ENCODE results near the gene GNAS-AS1.

The GNAS-AS1 gene

DNA sequence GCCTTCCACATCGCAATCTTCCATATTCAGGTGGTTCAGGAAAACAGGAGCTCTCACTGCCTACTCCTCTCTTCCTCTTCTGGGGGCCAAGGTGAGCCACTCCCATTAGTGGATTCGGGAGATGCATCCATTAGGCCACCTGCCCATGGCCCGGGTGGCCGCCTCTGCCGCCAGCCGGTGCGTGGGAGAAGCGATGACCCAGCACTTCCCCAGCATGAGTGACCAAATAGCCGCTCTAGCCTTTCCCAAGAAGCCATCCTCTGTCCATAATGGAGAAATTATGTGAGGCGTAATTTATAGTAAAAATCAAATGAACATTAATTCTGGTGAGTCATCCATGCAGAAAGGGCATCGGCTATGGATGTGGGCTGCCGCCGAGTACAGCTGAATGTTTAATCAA lies 39.4 kb downstream of the GNAS-AS1 start:
- no peak for DNase-seq (ENCODE audit: low read depth in 1 of 2, low spot score in 1 of 2)

DNA sequence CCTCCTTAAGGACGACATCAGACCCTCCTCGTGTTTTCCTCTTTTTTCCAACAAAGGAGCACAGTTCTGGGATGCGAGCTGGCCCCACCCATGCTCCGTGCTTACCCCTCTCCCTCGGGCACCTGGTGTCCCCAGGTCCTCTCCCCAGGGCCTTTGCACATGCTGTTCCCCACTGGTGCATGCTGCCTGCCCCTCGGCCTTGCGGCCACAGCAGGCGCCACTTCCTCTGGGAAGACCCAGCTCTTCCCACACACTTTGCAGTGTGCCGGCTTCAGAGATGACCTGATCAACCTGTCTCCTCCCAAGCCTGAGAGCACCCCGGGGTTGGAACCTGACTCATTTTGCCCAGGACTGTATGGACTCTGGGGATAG lies 39.8 kb downstream of the GNAS-AS1 start:
- no peak for DNase-seq (ENCODE audit: low read depth in 1 of 2, low spot score in 1 of 2)

DNA sequence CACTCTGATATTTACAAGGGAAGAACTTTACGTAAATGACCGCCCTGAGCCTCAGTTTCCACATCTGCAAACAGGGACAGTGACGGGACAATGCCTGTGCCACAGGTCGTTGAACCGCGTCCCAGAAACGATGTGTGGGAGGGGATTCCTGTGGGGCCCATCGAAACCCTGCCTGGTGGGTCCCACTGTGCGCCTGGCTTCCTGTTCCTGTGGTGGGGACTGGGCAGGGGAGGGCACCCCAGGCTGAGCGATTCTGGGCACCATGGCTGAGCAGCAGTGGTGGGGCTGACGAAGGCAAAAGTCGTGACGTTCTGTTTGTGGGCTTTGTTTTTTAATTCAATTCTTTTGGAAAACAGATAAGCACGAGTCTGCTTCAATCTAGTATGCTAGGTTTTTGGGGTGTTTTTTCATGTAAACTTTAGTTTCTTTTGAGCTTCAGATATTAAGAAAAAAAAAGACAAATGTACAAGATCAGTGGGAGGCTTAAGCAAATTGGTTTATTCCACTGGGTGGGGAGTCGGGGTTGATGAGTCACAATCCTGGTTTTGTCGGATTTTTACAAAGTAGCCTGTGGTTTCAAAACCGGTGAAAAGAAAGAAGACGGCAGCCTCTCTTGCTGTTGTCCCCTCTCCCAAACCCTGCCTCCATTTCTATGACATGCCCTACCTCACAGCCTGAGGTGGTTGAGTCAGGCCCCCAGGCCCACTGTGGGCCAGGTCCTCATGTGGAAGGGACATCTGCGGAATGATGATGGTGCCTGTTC lies 40.4 kb downstream of the GNAS-AS1 start:
- DNase-seq (ENCODE audit: low read depth in 1 of 2, low spot score in 1 of 2), result no peak

DNA sequence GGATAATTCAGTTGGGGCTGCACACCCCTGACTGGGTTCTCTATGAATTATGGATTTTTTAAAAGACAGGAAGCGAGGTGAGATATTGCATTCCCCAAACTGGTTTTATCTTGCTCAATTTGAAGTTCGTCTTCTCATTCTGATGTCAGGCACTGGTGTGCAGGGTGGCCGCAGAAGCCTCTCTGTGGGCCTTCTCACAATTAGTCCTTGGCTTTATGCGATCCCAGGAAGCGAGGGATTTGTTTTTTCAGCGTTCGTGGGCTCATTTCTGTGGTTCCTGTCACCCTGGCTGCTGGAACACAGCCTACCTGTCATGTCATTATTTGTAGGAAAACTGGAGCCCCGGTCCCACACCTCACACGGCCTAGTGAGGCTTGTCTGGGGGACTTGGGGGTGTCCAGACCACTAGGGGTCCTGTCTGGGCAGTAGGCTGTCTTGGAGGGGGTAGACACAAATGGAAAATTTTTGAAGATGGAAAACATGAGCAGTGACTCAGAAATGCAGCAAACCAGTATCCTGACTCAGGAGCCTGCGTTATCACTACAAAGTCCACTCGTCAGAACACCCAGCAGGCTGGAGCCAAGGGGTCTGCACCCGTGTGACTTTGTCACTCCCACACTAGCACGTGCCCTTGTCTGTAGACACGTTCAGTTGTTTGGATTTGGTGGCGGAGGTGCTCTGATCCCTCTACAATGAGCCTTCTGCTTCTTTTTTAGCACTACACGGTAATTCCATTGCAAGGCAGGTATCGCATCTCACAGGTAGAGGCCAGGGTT lies 42.2 kb downstream of the GNAS-AS1 start:
- DNase-seq (ENCODE audit: low read depth in 1 of 2, low spot score in 1 of 2), result no peak

DNA sequence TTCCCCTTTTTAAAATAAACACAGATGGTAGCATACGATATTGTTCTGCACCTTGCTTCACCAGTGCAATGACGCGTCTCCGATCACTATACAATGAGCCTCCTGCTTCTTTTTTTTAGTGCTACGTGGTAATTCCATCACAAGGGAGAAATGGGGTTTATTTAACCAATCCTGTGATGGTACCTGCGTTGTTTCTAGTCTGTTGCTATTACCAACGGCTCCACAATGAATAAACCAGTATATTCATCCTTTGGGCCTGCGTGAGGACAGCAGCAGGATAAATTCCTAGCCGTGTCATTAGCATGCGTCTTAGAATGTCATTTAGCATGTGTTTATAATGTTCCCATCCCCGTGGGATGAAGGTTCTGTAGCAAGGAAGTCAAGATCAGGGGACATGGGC lies 42.9 kb downstream of the GNAS-AS1 start:
- DNase-seq (ENCODE audit: low read depth in 1 of 2, low spot score in 1 of 2), result no peak

DNA sequence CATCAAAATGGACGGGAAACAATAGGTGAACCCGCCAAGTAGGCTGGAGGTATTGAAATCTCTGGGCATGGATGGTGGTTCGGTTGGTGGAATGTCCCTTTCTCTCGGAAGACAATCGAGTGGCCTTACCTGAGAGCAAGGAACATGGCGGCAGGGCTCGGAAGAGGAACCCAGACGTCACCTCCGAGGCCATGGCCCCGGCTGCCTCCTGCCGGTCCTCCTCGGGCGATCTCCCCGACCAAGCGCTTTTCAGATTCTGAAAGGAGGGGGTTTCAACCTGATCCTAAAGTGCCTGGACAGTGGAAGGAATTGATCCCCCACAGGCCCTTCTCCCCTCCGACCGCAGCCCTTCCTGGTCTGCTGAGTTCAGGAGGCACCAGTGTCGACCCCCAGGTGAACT lies 47.2 kb downstream of the GNAS-AS1 start:
- DNase-seq (ENCODE audit: low read depth in 1 of 2, low spot score in 1 of 2), result no peak

DNA sequence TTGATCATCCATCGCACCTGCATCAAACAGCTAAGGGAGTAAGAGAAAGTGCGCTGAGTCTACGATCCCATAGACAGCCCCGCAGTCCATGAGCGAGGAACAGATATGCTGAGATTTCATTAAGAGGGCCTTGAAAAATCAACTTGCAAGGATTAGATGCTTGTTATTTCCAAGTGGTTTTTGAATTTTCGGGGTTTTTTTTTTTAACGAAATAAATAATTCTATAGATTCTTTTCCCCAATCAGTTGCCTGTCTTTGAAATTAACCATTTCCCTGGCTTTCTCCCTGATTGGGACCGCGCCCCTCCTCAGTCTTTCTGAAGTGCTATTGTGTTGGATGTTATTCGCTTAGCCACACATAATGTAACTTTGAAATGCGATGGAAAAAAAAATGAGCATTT lies 48.6 kb downstream of the GNAS-AS1 start:
- DNase-seq (ENCODE audit: low read depth in 1 of 2, low spot score in 1 of 2), result no peak

DNA sequence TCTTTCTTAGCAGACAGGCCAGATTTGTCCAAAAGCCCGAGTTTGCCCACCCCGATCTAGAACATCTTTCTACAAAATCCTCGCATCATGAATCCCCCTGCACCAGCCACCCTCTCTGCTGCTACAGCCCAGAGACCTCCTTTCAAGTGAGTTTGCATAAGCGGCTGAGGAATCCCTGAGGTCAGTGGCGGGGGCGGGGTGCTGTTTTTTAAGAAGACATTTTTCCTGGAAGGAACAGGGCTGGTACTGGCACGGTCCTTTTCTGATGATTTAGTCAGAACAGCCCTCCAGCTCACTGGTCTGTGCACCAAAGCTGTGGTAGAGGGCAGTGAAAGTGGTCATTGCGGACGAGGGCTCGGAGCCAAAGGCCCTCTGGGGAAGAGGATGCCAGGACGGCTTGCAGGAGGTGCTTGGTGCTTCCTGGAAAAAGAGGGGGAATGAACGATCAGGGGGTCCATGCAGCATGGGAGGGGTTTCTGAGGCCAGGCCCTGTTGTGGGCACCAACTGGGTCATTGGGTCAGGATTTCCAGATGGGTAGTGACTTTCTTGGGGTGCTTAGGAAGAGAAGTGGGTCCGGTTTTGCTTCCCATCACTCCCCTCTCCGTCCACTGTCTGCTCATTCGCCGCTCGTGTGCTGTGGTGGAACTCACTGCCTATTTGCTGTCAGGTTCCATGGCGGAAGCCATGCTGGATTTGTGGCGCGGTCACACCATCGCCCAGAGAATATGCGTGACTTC lies 50.4 kb downstream of the GNAS-AS1 start:
- DNase-seq (ENCODE audit: low read depth in 1 of 2, low spot score in 1 of 2), result no peak

DNA sequence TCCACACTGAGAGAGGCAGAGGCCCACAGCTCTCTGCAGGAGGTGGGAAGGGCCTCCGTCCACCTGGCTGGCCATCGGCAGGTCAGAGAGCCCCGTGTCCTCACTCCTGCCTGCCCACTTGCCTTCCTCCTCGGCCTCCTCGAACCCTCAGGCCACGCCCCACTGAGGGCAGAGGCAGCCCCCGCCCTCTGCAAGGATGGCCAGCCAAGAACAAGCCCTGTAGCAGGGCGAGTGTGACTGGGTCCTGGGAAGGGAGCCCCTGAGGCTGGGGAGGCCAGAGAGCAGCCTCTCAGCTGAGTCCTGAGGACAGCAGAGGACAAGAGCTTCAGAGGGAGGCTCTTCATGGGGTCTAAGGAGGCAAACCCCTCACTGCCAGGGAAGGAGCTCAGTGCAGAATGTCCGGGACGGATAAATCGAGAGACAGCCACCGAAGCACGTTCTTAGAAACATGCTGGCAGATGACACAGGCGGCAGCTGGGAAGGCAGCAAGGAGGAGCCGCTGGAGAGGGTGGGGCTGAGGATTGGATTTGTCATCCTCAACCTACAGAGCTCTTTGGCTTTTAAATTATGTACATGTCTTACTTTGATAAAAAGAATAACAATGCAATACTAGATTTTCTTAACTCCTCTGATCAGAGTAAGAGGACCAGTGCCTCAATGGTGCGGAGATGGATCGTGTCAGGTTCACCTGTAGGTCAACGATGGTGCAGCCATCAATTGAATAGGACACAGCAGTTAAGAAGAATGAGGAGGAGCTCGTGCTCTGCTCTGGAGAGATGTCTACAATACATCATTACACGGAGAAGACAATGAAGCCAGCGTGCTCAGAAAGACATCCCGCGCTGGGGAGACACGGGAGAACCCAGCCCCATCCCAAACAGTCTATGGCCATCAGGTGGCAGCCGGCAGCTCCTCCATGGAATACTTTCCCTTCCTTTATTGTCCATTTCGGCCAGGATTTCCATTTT lies 53.0 kb downstream of the GNAS-AS1 start:
- DNase-seq (ENCODE audit: low read depth in 1 of 2, low spot score in 1 of 2), result no peak

DNA sequence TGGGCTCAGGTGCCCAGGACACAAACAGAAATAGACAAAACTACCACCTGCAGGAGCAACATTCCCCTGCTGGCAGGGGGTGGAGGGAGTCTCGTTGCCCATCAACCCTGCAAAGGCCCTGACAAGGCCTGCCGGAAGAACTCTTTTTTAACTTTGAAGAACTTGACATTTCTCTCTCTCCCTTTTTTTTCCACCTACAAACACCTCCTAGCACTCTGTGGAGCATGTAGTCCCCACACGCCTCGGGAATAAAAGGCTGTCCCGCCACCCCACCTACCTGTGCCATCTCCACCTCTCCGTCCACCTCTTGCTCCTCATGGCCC lies 54.8 kb downstream of the GNAS-AS1 start:
- DNase-seq (ENCODE audit: low read depth in 1 of 2, low spot score in 1 of 2), result no peak

DNA sequence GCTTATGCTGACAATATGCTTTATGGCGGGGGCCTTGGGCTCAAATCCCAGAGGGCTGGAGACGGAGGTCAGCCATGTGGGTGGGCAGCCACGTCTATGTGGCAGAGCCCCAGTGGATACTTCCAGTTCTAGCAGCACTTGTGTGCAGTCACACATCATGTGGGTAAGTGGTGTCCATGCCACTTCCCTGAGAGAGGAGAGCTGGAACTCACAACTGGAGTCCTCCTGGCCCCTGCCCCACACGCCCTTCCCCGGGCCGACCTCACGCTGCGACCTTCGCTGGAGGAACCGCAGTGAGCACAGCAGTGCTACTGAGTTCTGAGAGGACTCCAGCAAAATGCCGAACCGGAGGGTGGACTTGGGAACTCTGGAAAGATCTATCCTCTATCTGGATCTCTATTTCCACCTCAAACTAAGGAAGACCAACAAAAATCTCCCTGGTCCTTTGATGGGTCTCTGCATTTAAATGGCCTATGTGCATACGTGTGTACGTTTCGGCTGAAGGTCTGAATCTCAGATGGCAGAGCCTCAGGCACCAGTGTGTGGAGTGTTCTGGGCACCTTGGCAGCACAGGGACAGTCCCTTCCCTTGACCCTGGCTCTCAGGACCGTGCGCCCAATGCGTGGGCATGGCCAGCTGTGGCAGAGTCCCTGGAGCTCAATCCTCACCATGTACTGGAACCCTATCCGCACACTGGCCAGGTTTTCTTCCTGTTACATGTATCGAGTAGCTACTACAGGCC lies 55.4 kb downstream of the GNAS-AS1 start:
- no peak for DNase-seq (ENCODE audit: low read depth in 1 of 2, low spot score in 1 of 2)

DNA sequence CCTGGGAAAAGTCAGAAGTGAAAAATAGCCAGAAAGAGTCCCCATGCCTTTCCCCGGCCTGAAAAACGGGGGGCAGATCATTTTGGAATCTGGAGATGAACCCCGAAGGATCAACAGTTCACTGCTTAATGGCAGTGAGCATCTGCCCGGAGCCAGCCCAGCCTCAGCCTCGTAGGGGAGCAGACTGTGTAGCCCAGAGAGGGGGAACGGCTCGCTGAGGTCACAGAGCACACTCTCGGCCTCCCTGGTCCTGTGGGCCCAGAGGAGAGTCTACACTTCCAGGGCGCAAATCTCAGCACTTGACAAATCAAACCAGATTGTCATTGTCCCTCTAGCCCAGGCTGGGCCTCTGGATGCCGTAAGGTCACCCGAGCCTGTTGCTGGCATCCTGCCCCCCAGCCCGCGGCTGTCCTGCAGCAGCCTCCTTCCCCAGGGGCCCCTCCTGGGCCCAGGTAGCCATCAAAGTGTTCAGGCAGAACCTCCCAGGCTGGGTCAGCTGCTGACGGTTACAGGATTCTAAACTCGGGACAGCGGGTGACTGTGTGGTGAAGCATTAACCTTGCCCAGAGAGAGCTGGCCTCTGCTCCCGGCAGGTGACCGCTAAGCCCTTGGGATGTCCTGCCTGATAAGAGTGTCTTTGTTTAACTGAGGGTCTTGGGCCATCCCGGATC lies 56.1 kb downstream of the GNAS-AS1 start:
- DNase-seq (ENCODE audit: low read depth in 1 of 2, low spot score in 1 of 2), result no peak

DNA sequence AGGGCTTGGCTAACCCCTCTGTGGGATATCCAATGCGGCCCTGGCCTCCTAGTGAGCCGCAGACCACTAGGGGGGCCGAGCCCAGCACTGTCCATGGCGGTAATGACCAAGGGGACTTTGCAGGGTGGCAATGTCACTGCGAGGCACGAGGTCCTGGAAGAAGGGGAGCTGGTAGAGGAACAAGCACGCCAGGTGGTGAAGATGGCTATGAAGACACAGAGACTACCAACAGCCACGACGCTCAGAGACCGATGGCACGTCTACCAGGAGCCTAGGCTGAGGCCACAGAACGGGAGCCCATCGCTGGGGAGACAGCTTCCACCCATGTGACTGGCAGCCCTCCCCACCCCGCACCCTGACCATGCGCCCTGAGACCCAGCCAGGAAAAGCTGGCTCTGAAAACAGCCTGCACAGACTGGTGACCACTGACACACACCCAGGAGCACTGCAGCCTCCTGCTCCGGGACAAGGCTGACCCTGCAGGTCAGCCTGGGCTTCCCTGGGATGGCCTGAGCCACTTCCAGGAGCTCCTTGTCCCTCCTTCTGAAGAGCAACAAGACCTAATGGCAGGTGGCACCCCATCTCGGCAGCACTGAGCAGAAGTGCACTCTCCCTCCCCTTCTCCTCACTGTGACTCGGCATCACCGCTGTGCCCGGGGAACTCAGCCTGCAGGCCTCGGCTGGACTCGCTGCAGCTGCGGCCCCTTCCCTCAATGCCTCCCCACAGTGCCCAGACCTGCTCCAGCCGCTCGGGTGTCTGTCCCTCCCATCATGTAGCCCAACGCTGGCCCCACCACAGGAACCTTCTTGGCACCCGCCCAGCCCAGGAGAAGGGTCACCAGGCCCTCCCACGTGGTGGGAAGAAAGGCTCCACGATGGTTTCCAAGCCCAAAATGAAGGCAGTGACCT lies 56.9 kb downstream of the GNAS-AS1 start:
- no peak for DNase-seq (ENCODE audit: low read depth in 1 of 2, low spot score in 1 of 2)

DNA sequence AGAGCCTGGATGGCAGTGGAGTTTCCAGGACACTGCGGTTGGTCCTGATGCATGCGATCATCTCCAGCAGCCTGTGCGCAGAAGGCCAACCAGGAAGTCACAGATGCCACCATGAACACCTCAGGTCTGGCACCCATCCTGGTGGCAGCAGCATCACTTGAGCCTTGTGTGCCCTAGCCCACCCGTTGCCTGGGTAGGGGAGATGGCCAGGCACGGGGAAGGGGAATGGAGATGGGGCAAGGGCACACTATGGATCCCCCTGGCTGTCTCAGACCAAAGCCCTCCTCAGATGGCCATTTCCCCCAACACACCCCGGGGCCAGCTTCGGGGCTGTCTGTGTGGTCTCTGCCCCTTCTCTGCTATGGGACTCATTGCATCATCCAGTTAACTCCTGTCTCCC lies 58.3 kb downstream of the GNAS-AS1 start:
- DNase-seq (ENCODE audit: low read depth in 1 of 2, low spot score in 1 of 2), result no peak

DNA sequence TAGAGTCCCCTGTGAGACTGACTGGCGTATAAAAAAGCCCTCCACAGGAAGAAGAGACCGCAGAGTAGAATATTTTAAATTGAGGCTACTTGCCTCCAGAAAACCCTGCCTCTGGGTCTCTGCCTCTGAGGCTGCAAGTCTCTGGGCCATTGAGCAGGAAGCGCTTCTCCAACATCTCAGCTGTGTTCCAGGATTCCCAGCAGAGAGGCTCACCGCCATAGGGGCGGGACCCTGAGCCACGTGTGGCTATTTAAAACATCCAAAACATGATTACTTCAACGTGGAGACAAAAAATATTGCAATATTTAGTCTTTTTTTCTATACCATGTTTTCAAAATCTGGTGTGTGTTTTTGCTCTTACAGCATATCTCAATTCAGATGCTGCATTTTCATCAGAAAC lies 59.4 kb downstream of the GNAS-AS1 start:
- DNase-seq (ENCODE audit: low read depth in 1 of 2, low spot score in 1 of 2), result no peak

DNA sequence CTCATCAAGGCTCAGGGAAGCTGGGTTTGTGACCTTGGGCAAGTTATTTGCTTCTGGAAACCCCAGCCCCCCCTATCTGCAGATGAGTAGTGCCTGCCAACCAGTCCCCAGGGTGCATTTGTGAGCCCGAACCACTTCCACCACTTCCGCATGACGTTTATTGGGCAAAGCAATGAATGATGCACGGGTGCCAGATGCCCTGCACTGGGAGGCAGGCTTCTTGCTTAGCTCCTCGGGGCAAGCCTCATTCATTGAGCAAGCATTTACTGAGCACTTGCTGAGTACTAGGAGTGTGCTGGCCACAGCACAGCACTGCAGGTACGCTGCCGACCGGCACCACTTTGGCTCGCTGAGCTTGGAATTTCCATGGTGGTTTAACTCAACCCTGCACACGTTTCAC lies 60.2 kb downstream of the GNAS-AS1 start:
- DNase-seq (ENCODE audit: low read depth in 1 of 2, low spot score in 1 of 2), result no peak

DNA sequence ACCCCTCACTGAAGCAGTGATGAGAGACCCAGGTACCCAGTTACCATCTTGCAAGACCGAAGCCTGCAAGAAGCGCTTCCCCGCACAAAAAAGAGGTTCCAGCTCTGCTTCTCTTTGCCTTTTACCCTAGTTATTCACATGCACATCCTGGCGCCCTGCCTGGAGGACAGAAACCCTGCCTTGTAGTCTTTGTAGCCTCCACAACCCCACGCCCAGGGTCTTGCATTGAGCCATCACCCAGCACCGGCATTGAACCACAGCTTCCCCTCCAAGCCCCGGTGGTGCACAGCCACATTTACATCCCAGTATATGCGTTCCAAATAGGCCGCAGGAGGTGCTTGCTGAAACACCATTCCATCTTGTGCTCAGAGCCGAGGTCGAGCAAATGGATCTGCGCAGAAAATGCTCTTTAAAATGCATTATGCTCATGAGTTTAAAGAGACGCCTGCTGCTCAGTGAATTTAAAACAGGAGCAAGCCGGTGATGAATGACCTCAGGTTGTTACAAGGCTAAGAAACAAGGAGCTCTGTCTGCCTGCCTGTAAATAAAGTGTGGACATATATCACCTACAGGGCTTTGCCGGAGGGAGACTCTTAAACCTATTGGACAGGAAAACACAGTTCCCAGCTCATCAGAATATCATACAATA lies 61.7 kb downstream of the GNAS-AS1 start:
- DNase-seq (ENCODE audit: low read depth in 1 of 2, low spot score in 1 of 2), result no peak

Data from stimulated activated CD4-positive, alpha-beta T cell treated with anti-CD3 and anti-CD28 coated beads, Interleukin-15, amount 100 ng/mL, for 1 hour (primary cell).